Duodenal mucosa (tissue), 2 donors: Measurements from ENCODE around the gene ADCY2.

Experiments used
- H3K27ac ChIP-seq: one replicate; pipeline ENCODE4 v1.7.0; 2013; ENCODE audit warnings: low read depth, low read length
- H3K27me3 ChIP-seq, 2 donors: one replicate each; pipeline ENCODE4 v1.7.0; 2013; ENCODE audit warnings: low read length in 2 of 2, control low read depth in 1 of 2; ENCODE audit not compliant: insufficient read depth in 2 of 2, control insufficient read depth in 1 of 2
- H3K36me3 ChIP-seq, 2 donors: one replicate each; pipeline ENCODE4 v1.7.0; 2013; ENCODE audit warnings: low read length in 2 of 2, control low read depth in 1 of 2; ENCODE audit not compliant: insufficient read depth in 2 of 2, control insufficient read depth in 1 of 2
- H3K4me1 ChIP-seq, 2 donors: one replicate each; pipeline ENCODE4 v1.7.0; 2013; ENCODE audit warnings: low read length in 2 of 2, control low read depth in 1 of 2; ENCODE audit not compliant: insufficient read depth in 2 of 2, control insufficient read depth in 1 of 2
- H3K4me3 ChIP-seq, 2 donors: one replicate each; pipeline ENCODE4 v1.7.0; 2013; ENCODE audit warnings: low read length in 2 of 2, low read depth in 1 of 2
- H3K9ac ChIP-seq, 2 donors: one replicate each; pipeline ENCODE4 v1.7.0; 2013; ENCODE audit warnings: low read length in 2 of 2, low read depth in 1 of 2
- H3K9me3 ChIP-seq, 2 donors: one replicate each; pipeline ENCODE4 v1.7.0; 2013; ENCODE audit warnings: low read length in 2 of 2, control low read depth in 1 of 2; ENCODE audit not compliant: control insufficient read depth in 1 of 2

ADCY2 gene

DNA sequence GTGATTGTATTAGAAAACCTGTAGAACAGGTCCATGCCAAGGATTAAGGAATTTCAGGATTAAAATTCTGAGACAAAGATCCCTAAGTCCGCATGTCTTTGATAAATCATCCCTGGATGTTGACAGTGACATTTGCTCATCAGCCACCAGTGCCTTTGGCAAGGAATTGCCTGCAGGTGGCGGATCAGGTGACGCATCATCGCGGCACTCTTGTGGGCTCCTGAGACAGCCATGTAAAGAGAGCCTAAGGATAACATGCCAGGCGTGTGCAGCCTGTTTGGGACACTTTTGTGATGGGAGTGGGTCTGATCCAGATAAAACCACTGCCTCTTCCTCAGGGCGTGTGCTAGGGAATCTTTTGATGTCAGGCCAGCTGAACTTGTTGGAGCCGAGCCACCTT, 40.6 kb downstream of the ADCY2 start:
- Histone ChIP-seq H3K27ac (no peak overlapping the region), H3K36me3 (no peaks in the 10 kb centered on the region), H3K4me3 (no peak overlapping the region), H3K9me3 (no peaks in the 10 kb centered on the region), H3K27me3 (no peaks in the 10 kb centered on the region), H3K9ac (no peak overlapping the region), H3K4me1 (no peaks in the 10 kb centered on the region)

DNA sequence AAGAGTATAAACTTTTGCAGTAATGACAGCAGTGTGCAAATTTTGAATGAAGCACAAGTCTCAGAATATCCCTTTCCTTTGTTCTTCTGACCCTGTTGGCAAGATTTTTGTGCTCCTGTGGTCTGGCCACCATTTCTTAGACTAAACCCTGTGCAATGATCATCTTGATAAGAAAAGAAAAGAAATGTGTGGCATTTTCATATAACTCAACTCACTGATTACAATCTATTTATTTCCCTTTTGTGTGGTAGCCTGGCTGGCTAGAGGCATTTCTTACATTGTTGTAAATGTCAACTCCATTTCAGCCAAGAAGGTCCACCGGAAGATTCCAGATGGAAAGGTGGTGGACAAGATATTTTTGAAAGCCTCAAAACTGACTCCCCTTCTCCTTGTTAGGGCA, 41.9 kb downstream of the ADCY2 start:
- no peaks in the 10 kb centered on the region for H3K4me1 ChIP-seq
- no peaks in the 10 kb centered on the region for H3K27me3 ChIP-seq
- no peak overlapping the region for H3K27ac ChIP-seq
- no peak overlapping the region for H3K4me3 ChIP-seq
- no peaks in the 10 kb centered on the region for H3K36me3 ChIP-seq
- H3K9ac ChIP-seq, result no peak overlapping the region
- H3K9me3 ChIP-seq, result no peaks in the 10 kb centered on the region

GRCh38 chr5:7445068-7445467, 49.1 kb downstream of the ADCY2 start:
- no peaks in the 10 kb centered on the region for H3K27me3 ChIP-seq
- H3K9me3 ChIP-seq, result no peaks in the 10 kb centered on the region
- no peak overlapping the region for H3K9ac ChIP-seq
- no peaks in the 10 kb centered on the region for H3K4me1 ChIP-seq
- no peak overlapping the region for H3K4me3 ChIP-seq
- no peak overlapping the region for H3K27ac ChIP-seq
- H3K36me3 ChIP-seq, result no peaks in the 10 kb centered on the region

DNA sequence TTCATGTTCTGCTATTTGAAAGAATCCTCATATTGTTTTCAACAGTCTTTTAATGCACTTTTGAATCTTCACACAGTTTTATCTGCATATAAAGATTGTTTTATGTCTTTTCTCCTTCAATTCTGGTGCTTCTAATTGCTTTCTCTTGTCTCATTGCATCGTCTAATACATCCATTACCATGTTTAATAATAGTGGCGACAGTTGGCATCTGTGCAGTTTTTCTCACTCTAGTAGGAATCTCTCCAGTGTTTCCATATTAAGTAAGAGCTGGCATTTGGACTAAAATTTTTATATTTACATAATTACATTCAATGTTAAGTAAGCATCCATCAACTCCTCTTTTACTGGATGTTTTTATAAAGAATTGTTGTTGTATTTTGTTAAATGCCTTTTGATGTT, 49.9 kb downstream of the ADCY2 start:
- Histone ChIP-seq H3K9ac (no peak overlapping the region), H3K4me1 (no peaks in the 10 kb centered on the region), H3K36me3 (no peaks in the 10 kb centered on the region), H3K9me3 (no peaks in the 10 kb centered on the region), H3K4me3 (no peak overlapping the region), H3K27me3 (no peaks in the 10 kb centered on the region), H3K27ac (no peak overlapping the region)

- Histone ChIP-seq H3K36me3 (no peaks in the 10 kb centered on the region), H3K27me3 (no peaks in the 10 kb centered on the region), H3K4me3 (no peak overlapping the region), H3K27ac (no peak overlapping the region), H3K4me1 (no peaks in the 10 kb centered on the region), H3K9ac (no peak overlapping the region), H3K9me3 (no peaks in the 10 kb centered on the region)
Observed at GRCh38 chr5:7446913-7447312, 51.0 kb downstream of the ADCY2 start.

DNA sequence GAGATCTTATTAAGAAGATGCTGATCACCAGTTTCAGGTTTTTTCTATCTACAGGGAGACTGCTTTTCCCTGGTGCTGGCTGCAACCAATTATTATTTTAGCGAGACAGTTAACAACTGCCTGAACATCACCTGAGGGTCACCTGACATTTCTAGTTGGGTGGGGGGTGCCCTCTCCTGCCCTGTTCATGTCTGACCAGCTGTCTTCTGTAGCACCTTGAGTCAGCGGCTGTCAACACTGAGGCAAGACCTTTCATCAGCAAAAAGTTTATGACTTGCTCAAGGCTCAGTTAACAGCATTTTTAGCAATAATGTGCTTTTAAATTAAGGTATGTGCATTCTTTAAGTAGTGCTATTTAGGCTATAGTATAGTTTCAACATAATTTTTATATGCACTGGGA, 58.0 kb downstream of the ADCY2 start:
- no peak overlapping the region for H3K27ac ChIP-seq

GRCh38 chr5:7456206-7456605, 60.3 kb downstream of the ADCY2 start:
- Histone ChIP-seq H3K9me3 (no peaks in the 10 kb centered on the region), H3K27ac (no peak overlapping the region), H3K4me1 (no peaks in the 10 kb centered on the region), H3K27me3 (no peaks in the 10 kb centered on the region), H3K4me3 (no peak overlapping the region), H3K9ac (no peak overlapping the region), H3K36me3 (no peaks in the 10 kb centered on the region)

More for the DNA sequence above, 58.0 kb downstream of the ADCY2 start:
- no peaks in the 10 kb centered on the region for H3K36me3 ChIP-seq
- H3K4me1 ChIP-seq, result no peaks in the 10 kb centered on the region
- H3K9ac ChIP-seq, result no peak overlapping the region
- no peaks in the 10 kb centered on the region for H3K27me3 ChIP-seq
- H3K9me3 ChIP-seq, result no peaks in the 10 kb centered on the region
- no peak overlapping the region for H3K4me3 ChIP-seq

- no peak overlapping the region for H3K9ac ChIP-seq
- no peak overlapping the region for H3K27ac ChIP-seq
- no peaks in the 10 kb centered on the region for H3K27me3 ChIP-seq
- H3K4me1 ChIP-seq, result no peaks in the 10 kb centered on the region
- H3K9me3 ChIP-seq, result no peaks in the 10 kb centered on the region
- no peaks in the 10 kb centered on the region for H3K36me3 ChIP-seq
- no peak overlapping the region for H3K4me3 ChIP-seq
Observed at GRCh38 chr5:7461371-7461770, 65.4 kb downstream of the ADCY2 start.

- Histone ChIP-seq H3K9me3 (no peaks in the 10 kb centered on the region), H3K36me3 (no peaks in the 10 kb centered on the region), H3K4me1 (no peaks in the 10 kb centered on the region), H3K4me3 (no peak overlapping the region), H3K9ac (no peak overlapping the region), H3K27ac (no peak overlapping the region), H3K27me3 (no peaks in the 10 kb centered on the region)
Observed at GRCh38 chr5:7462758-7463157, 66.8 kb downstream of the ADCY2 start.

- no peak overlapping the region for H3K27ac ChIP-seq
Observed at GRCh38 chr5:7464182-7464581, 68.2 kb downstream of the ADCY2 start.

DNA sequence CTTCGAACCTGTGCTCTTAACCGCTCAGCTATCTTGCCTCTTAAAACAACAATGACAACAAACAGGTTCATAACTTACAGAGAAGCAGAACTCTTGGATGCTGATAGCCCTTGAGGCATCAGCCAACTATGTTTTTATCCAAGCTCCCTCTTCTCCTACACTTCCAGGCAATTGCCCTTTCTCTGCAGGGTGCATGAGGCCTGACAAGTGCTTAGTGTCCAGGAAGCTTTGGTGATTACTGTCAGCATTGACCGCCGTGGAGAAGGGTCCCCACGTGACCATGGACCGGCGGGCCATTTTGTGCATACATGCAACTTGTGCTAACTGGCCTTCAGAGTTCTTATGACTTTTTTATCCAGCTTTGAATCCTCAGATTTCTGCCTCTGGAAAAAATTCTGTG, 71.2 kb downstream of the ADCY2 start:
- Histone ChIP-seq H3K9ac (no peak overlapping the region), H3K4me1 (no peaks in the 10 kb centered on the region), H3K36me3 (no peaks in the 10 kb centered on the region)

More at GRCh38 chr5:7464182-7464581, 68.2 kb downstream of the ADCY2 start:
- H3K9me3 ChIP-seq, result no peaks in the 10 kb centered on the region
- no peaks in the 10 kb centered on the region for H3K4me1 ChIP-seq
- no peaks in the 10 kb centered on the region for H3K36me3 ChIP-seq
- H3K9ac ChIP-seq, result no peak overlapping the region
- no peak overlapping the region for H3K4me3 ChIP-seq
- no peaks in the 10 kb centered on the region for H3K27me3 ChIP-seq

More for the DNA sequence above, 71.2 kb downstream of the ADCY2 start:
- no peak overlapping the region for H3K27ac ChIP-seq
- H3K9me3 ChIP-seq, result no peaks in the 10 kb centered on the region
- H3K4me3 ChIP-seq, result no peak overlapping the region
- H3K27me3 ChIP-seq, result no peaks in the 10 kb centered on the region
